Neural cell (in vitro differentiated cells): ENCODE results near the gene OBP2A.
"Not testable (repeated sequence)": the region's sequence is repeated elsewhere in the genome, so short reads cannot be mapped to it uniquely, and the experiment has no call there.

Experiments
- EP300 ChIP-seq: fragments of 450-650 bp; conservative IDR thresholded peaks from 2 replicates; pipeline ENCODE4 v1.6.1; 2014; ENCODE audit warnings: antibody characterized with exemption, mild to moderate bottlenecking, moderate library complexity; ENCODE audit not compliant: poor library complexity, severe bottlenecking
- EZH2 ChIP-seq: fragments of 200-600, 300-800 bp; shearing (Covaris generic), sonication (generic); IDR thresholded peaks from 2 replicates; pipeline ENCODE4 v1.6.1; 2014; ENCODE audit warnings: antibody characterized with exemption, low read length, borderline replicate concordance, mild to moderate bottlenecking; ENCODE audit not compliant: insufficient read depth, poor library complexity, severe bottlenecking
- POLR2AphosphoS5 ChIP-seq: IDR thresholded peaks from 2 replicates; pipeline ENCODE4 v1.6.1; 2012
- RAD21 ChIP-seq: fragments of 450-650 bp; conservative IDR thresholded peaks from 2 replicates; pipeline ENCODE4 v1.6.1; 2014; ENCODE audit warnings: antibody characterized with exemption, mild to moderate bottlenecking, moderate library complexity
- SMC3 ChIP-seq: fragments of 450-650 bp; conservative IDR thresholded peaks from 2 replicates; pipeline ENCODE4 v1.6.1; 2014; ENCODE audit warnings: antibody characterized with exemption, mild to moderate bottlenecking, moderate library complexity; ENCODE audit not compliant: poor library complexity
- TAF1 ChIP-seq: IDR thresholded peaks from 2 replicates; pipeline ENCODE4 v1.6.1; 2012; ENCODE audit warnings: low read depth
- TF ChIP-seq, protein P1 (sequence below): fragments of 450-650 bp; IDR thresholded peaks from 2 replicates; pipeline ENCODE4 v1.5.1; 2014; ENCODE audit warnings: antibody characterized with exemption, mild to moderate bottlenecking, moderate library complexity; ENCODE audit not compliant: poor library complexity, severe bottlenecking

DNA sequence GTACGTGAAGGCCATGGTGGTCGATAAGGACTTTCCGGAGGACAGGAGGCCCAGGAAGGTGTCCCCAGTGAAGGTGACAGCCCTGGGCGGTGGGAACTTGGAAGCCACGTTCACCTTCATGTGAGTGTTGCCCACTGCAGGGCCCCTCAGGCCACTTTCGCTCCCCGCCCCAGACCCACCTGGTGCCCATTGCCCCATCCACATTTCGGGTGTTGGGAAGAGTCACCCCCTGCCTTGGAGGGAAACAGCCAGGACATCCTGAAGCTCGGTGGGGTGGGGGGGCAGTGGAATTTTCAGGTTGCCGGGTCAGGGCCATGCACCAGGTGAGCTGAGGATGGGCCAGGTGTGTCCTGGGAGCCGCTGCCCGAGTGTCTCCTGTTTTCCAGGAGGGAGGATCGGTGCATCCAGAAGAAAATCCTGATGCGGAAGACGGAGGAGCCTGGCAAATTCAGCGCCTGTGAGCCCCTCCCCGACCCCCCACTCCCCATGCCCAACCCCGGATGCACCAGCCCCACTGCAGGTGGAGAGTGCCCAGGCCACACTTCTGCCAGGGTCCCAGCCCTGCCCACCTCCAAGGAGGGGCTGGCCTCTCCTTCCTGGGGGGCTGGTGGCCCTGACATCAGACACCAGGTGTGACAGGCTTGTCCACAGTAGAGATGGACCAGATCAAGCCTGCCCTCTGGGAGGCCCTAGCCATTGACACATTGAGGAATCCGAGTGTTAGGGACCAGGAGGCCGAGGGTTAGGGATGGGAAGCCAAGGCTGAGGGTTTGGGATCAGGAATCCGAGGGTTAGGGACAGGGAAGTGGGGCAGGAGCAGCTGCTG is 1.1 kb downstream of the OBP2A start:
- TF ChIP-seq, protein P1, sequence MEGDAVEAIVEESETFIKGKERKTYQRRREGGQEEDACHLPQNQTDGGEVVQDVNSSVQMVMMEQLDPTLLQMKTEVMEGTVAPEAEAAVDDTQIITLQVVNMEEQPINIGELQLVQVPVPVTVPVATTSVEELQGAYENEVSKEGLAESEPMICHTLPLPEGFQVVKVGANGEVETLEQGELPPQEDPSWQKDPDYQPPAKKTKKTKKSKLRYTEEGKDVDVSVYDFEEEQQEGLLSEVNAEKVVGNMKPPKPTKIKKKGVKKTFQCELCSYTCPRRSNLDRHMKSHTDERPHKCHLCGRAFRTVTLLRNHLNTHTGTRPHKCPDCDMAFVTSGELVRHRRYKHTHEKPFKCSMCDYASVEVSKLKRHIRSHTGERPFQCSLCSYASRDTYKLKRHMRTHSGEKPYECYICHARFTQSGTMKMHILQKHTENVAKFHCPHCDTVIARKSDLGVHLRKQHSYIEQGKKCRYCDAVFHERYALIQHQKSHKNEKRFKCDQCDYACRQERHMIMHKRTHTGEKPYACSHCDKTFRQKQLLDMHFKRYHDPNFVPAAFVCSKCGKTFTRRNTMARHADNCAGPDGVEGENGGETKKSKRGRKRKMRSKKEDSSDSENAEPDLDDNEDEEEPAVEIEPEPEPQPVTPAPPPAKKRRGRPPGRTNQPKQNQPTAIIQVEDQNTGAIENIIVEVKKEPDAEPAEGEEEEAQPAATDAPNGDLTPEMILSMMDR, result not testable (repeated sequence)
- TF ChIP-seq RAD21, EP300, SMC3, EZH2, POLR2AphosphoS5, TAF1: not testable (repeated sequence)
